OCI-LY1 (cell line): Measurements from ENCODE around the gene GAPVD1.

ENCODE experiments used
- H2AFZ ChIP-seq: fragments of 200-600 bp; sonication (generic), shearing (Covaris generic); 2 replicates; pipeline ENCODE4 v1.6.0; 2014; ENCODE audit warnings: antibody characterized with exemption, mild to moderate bottlenecking, low read length
- H3F3A ChIP-seq: fragments of 200-600 bp; sonication (generic), shearing (Covaris generic); 2 replicates; pipeline ENCODE4 v1.6.0; 2014; ENCODE audit warnings: mild to moderate bottlenecking, antibody characterized with exemption, low read length, moderate library complexity; ENCODE audit not compliant: insufficient read depth
- H3K27ac ChIP-seq: fragments of 200-600 bp; sonication (generic); 2 replicates; pipeline ENCODE4 v1.5.1; 2014; ENCODE audit warnings: low read length, mixed run types, mild to moderate bottlenecking, low read depth; ENCODE audit not compliant: poor library complexity, severe bottlenecking
- H3K27me3 ChIP-seq: fragments of 200-600 bp; sonication (generic); 2 replicates; pipeline ENCODE4 v1.6.0; 2014; ENCODE audit warnings: antibody characterized with exemption, mild to moderate bottlenecking, low read length, moderate library complexity; ENCODE audit not compliant: insufficient read depth
- H3K36me3 ChIP-seq: fragments of 200-600 bp; sonication (generic); 2 replicates; pipeline ENCODE4 v1.6.1; 2014; ENCODE audit warnings: mild to moderate bottlenecking, antibody characterized with exemption, low read length, moderate library complexity, mixed read lengths; ENCODE audit not compliant: insufficient read depth
- H3K4me1 ChIP-seq: fragments of 200-600 bp; sonication (generic); 2 replicates; pipeline ENCODE4 v1.5.1; 2014; ENCODE audit warnings: mild to moderate bottlenecking, low read length, moderate library complexity; ENCODE audit not compliant: insufficient read depth, severe bottlenecking
- H3K4me2 ChIP-seq: fragments of 200-600 bp; sonication (generic), shearing (Covaris generic); 2 replicates; pipeline ENCODE4 v1.6.1; 2014; ENCODE audit warnings: low read length
- H3K4me3 ChIP-seq: fragments of 200-600 bp; sonication (generic); 2 replicates; pipeline ENCODE4 v1.5.1; 2014; ENCODE audit warnings: low read length, low read depth, mild to moderate bottlenecking, mixed read lengths; ENCODE audit not compliant: poor library complexity, severe bottlenecking
- H3K79me2 ChIP-seq: fragments of 200-600 bp; shearing (Covaris generic); 2 replicates; pipeline ENCODE4 v1.6.1; 2016; ENCODE audit warnings: mixed run types, low read length, mixed read lengths; ENCODE audit not compliant: insufficient read depth
- H3K9ac ChIP-seq: fragments of 200-600 bp; sonication (generic), shearing (Covaris generic); 2 replicates; pipeline ENCODE4 v1.6.1; 2014; ENCODE audit warnings: mild to moderate bottlenecking, low read length, mixed read lengths
- H3K9me2 ChIP-seq: fragments of 200-600 bp; sonication (generic), shearing (Covaris generic); 2 replicates; pipeline ENCODE4 v1.6.1; 2014; ENCODE audit warnings: low read depth, mild to moderate bottlenecking, low read length, mixed read lengths
- H3K9me3 ChIP-seq: fragments of 200-600 bp; shearing (Covaris generic); 2 replicates; pipeline ENCODE4 v1.6.1; 2014; ENCODE audit warnings: low read length, mixed read lengths
- H4K20me1 ChIP-seq: fragments of 200-600 bp; sonication (generic), shearing (Covaris generic); 2 replicates; pipeline ENCODE4 v1.6.0; 2016; ENCODE audit warnings: mild to moderate bottlenecking, low read length; ENCODE audit not compliant: insufficient read depth
- EZH2 ChIP-seq: fragments of 200-600 bp; sonication (generic), shearing (Covaris generic); IDR thresholded peaks from 2 replicates; pipeline ENCODE4 v1.8.0; 2017; ENCODE audit warnings: borderline replicate concordance, mixed run types, mild to moderate bottlenecking, antibody characterized with exemption, low read length, moderate library complexity, mixed read lengths
- TF ChIP-seq, protein P1 (sequence below): fragments of 200-600 bp; sonication (generic), shearing (Covaris generic); IDR thresholded peaks from 2 replicates; pipeline ENCODE4 v1.5.1; 2017; ENCODE audit warnings: mild to moderate bottlenecking, antibody characterized with exemption, low read length, moderate library complexity, mixed read lengths

Gene GAPVD1

DNA sequence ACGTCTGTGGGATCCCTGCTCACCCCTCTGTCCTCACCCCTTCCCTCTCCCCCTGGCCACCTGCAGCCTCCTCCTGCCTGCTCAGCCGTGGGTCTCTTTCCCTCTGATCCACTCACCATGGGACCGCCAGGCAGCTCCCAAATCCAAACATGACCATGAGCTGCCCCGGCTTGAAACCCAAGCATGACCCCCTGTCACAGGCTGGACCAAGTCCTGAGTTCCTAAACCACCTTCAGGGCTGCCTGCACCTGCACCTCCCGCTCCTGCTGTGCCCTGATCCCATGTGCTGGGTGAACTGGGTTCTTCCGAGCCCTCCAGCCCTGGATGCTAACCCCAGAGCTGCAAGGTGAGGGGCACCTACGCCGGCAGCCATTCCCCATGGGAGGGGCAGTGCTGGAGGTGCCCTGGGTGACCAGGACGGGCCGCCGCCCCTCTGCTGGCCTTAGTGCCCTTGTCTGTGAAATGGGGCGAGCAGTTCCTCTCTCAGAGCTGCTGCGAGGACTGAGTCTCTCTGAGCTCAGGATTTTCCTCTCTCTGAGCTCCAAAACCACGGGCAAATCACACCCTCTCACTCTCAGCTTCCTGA is 149.6 kb downstream of the GAPVD1 start:
- no peak overlapping the region for H2AFZ ChIP-seq
- H3K27me3 ChIP-seq: peaks cover 5% of the 10 kb centered on the region; the same call in 1 of the 2 replicates
- H4K20me1 ChIP-seq: no peaks in the 10 kb centered on the region
- no peak overlapping the region for H3K4me3 ChIP-seq
- H3F3A ChIP-seq: no peaks in the 10 kb centered on the region
- 0 out of 2 replicates have a peak overlapping the region, but pooled peaks have one; percentile 9 for H3K4me2 ChIP-seq
- H3K4me1 ChIP-seq: peaks cover 29% of the 10 kb centered on the region
- TF ChIP-seq, protein P1, sequence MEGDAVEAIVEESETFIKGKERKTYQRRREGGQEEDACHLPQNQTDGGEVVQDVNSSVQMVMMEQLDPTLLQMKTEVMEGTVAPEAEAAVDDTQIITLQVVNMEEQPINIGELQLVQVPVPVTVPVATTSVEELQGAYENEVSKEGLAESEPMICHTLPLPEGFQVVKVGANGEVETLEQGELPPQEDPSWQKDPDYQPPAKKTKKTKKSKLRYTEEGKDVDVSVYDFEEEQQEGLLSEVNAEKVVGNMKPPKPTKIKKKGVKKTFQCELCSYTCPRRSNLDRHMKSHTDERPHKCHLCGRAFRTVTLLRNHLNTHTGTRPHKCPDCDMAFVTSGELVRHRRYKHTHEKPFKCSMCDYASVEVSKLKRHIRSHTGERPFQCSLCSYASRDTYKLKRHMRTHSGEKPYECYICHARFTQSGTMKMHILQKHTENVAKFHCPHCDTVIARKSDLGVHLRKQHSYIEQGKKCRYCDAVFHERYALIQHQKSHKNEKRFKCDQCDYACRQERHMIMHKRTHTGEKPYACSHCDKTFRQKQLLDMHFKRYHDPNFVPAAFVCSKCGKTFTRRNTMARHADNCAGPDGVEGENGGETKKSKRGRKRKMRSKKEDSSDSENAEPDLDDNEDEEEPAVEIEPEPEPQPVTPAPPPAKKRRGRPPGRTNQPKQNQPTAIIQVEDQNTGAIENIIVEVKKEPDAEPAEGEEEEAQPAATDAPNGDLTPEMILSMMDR: no peak
- TF ChIP-seq EZH2: no peak
- no peaks in the 10 kb centered on the region for H3K9me3 ChIP-seq
- H3K27ac ChIP-seq: no peak overlapping the region
- no peak overlapping the region for H3K9ac ChIP-seq
- H3K9me2 ChIP-seq: no peaks in the 10 kb centered on the region
- H3K79me2 ChIP-seq: no peaks in the 10 kb centered on the region
- no peaks in the 10 kb centered on the region for H3K36me3 ChIP-seq

- Histone ChIP-seq H3F3A (no peaks in the 10 kb centered on the region), H3K27ac (no peak overlapping the region), H3K4me1 (peaks cover 29% of the 10 kb centered on the region), H3K9me2 (no peaks in the 10 kb centered on the region), H3K27me3 (no peaks in the 10 kb centered on the region), H3K9me3 (no peaks in the 10 kb centered on the region), H2AFZ (no peak overlapping the region), H3K4me3 (no peak overlapping the region), H3K4me2 (no peak overlapping the region), H4K20me1 (no peaks in the 10 kb centered on the region), H3K9ac (no peak overlapping the region), H3K36me3 (no peaks in the 10 kb centered on the region), H3K79me2 (no peaks in the 10 kb centered on the region)
- TF ChIP-seq, protein P1: no peak
- TF ChIP-seq EZH2: no peak
Measured at GRCh38 chr9:125412166-125412565, 150.5 kb downstream of the GAPVD1 start.

GRCh38 chr9:125413579-125413978 is 152.0 kb downstream of the GAPVD1 start:
- Histone ChIP-seq H3F3A (no peaks in the 10 kb centered on the region), H4K20me1 (no peaks in the 10 kb centered on the region), H3K4me1 (peaks cover 19% of the 10 kb centered on the region), H3K79me2 (no peaks in the 10 kb centered on the region), H2AFZ (no peak overlapping the region), H3K9ac (no peak overlapping the region), H3K36me3 (no peaks in the 10 kb centered on the region), H3K27me3 (no peaks in the 10 kb centered on the region), H3K4me2 (no peak overlapping the region), H3K27ac (no peak overlapping the region), H3K4me3 (no peak overlapping the region), H3K9me2 (no peaks in the 10 kb centered on the region), H3K9me3 (no peaks in the 10 kb centered on the region)
- no peak for TF ChIP-seq EZH2
- TF ChIP-seq, protein P1: no peak
